Urinary bladder (tissue), 4 donors: ENCODE data around the gene PKHD1. TPM values are rescaled to one million over a fixed set of nuclear protein-coding genes. Genes with fewer than 3 reads are reported as not detected.

Experiments
- DNase-seq: peaks from one replicate; pipeline ENCODE4 v3.0.0-alpha.2; 2015; ENCODE audit errors: extremely low spot score
- H3K27ac ChIP-seq: one replicate; pipeline ENCODE4 v1.5.1; 2013; ENCODE audit warnings: low read depth, mild to moderate bottlenecking, moderate library complexity
- H3K36me3 ChIP-seq: one replicate; pipeline ENCODE4 v1.6.1; 2013; ENCODE audit warnings: mild to moderate bottlenecking, moderate library complexity; ENCODE audit not compliant: insufficient read depth
- H3K4me1 ChIP-seq: one replicate; pipeline ENCODE4 v1.6.1; 2013; ENCODE audit warnings: mild to moderate bottlenecking, moderate library complexity; ENCODE audit not compliant: insufficient read depth
- H3K4me3 ChIP-seq: one replicate; pipeline ENCODE4 v1.5.1; 2013; ENCODE audit warnings: low read depth, low read length
- WGBS: extraction: QIAGEN DNeasy Blood & Tissue Kit; methylation state at CpG from one replicate; pipeline ENCODE4 v1.1.7; 2013; 5-methylcytosine and 5-hydroxymethylcytosine counted together
- polyA plus RNA-seq: library from polyadenylated mRNA; stranded (reverse); fragments of 200-250 nt; gene quantifications from one replicate; pipeline ENCODE4 v1.2.3, GENCODE V29; 2013
- small RNA-seq: library from RNA; depleted of rRNA; stranded (forward); fragments of <200 nt; gene quantifications from one replicate; pipeline ENCODE3, GENCODE V24; 2014
- total RNA-seq: library from RNA; depleted of rRNA; stranded (reverse); fragments of >200 nt; gene quantifications from one replicate; pipeline ENCODE4 v1.2.3, GENCODE V29; 2014
- donor health status: healthy with polysubstance abuse.
- donor health status: healthy.

PKHD1 gene
- total and polyA plus RNA-seq, 2 donors, result 0.29 to 3.6 TPM

DNA sequence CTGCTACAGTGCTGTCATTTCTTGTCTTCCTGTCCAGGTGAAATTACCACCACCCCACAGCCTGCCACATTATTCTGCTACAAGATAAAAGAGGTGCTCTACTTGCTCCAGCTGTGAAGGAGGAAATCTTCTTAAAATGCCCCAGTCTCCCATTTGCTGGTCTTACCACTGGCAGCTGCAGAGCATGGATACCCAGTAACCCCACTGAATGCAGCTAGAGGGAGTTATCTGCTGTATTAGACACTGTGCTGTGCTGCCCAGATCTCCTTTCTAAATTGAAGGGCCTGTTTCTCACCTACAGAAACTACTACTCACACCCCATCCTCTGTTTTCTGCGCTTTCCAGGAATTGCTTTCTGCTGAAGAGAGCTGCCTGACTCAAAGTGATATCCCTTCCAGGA is 517.8 kb downstream of the PKHD1 start:
- WGBS, result 84% methylated on average over 1 of the region's 1 CpG

DNA sequence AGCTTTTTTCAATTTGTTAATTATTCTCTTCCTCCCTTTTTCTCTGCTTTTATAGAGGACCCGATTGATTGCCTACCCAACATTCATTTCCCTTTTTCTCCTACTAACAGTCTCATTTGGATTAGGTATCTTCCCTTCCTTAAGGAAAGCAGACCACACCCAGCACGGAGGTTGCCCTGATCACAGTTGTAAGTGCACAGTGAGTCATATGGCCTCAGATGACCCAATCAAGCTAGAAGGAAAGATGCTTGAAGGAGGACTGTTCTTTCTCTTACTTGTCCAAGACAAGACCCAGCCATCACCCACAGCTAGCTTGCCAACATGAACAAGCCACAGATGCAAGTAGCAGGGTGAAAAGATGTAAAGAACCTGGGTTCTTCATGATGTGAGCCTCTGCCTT is 518.6 kb downstream of the PKHD1 start:
- Histone ChIP-seq H3K27ac (no peak overlapping the region), H3K4me1 (no peaks in the 10 kb centered on the region), H3K4me3 (no peak overlapping the region), H3K36me3 (no peaks in the 10 kb centered on the region)
- no peak for DNase-seq
- 67% methylated on average over 2 of the region's 2 CpGs for WGBS

More for the DNA sequence above, 517.8 kb downstream of the PKHD1 start:
- no peaks in the 10 kb centered on the region for H3K36me3 ChIP-seq
- no peak for DNase-seq
- no peak overlapping the region for H3K27ac ChIP-seq
- H3K4me3 ChIP-seq, result no peak overlapping the region
- H3K4me1 ChIP-seq, result no peaks in the 10 kb centered on the region

DNA sequence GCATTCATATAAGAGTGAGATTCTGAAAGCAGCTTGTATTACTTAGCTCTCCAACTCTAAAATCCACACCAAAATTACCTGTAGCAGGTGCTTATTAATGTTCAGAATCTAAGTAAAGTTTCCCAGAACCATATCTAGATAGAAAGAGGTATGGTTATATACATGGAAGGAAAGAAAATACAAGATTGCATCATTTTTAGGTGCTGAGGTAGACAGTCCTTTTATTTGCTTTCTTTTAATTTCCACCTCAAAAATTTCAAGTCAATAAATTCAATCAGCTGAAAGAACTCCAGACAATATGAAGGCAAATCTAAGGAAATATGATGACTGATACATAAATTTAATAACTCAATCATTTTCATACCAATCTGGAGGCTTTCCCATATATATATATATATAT is 521.9 kb downstream of the PKHD1 start:
- no peak for DNase-seq
- no peak overlapping the region for H3K27ac ChIP-seq

More for the DNA sequence above, 521.9 kb downstream of the PKHD1 start:
- H3K4me3 ChIP-seq, result no peak overlapping the region
- H3K36me3 ChIP-seq, result no peaks in the 10 kb centered on the region
- H3K4me1 ChIP-seq, result no peaks in the 10 kb centered on the region

Small RNAs within 50 kb of the gene (small RNA-seq; reads per million reads assigned to genes)
- not detected for gene RN7SL580P

Other genes with a start within 250 kb of the PKHD1 start
- not detected for gene IL17A, start 98.8 kb upstream of the PKHD1 start, total RNA-seq
- gene IL17A, start 98.8 kb upstream of the PKHD1 start, polyA plus RNA-seq, result not detected
- gene IL17F, start 156.9 kb upstream of the PKHD1 start, total RNA-seq, result not detected
- gene IL17F, start 156.9 kb upstream of the PKHD1 start, polyA plus RNA-seq, result not detected
- gene MCM3, start 197.1 kb upstream of the PKHD1 start, total RNA-seq, result 45.8 TPM
- gene MCM3, start 197.1 kb upstream of the PKHD1 start, polyA plus RNA-seq, result 48.8 TPM